Neural cell (in vitro differentiated cells): ENCODE data around the gene HDAC1.

Source experiments
- EP300 ChIP-seq: fragments of 450-650 bp; conservative IDR thresholded peaks from 2 replicates; pipeline ENCODE4 v1.6.1; 2014; ENCODE audit warnings: antibody characterized with exemption, mild to moderate bottlenecking, moderate library complexity; ENCODE audit not compliant: poor library complexity, severe bottlenecking
- EZH2 ChIP-seq: fragments of 200-600, 300-800 bp; shearing (Covaris generic), sonication (generic); IDR thresholded peaks from 2 replicates; pipeline ENCODE4 v1.6.1; 2014; ENCODE audit warnings: antibody characterized with exemption, low read length, borderline replicate concordance, mild to moderate bottlenecking; ENCODE audit not compliant: insufficient read depth, poor library complexity, severe bottlenecking
- MXI1 ChIP-seq: fragments of 450-650 bp; conservative IDR thresholded peaks from 2 replicates; pipeline ENCODE4 v1.6.1; 2014; ENCODE audit warnings: antibody characterized with exemption, mild to moderate bottlenecking; ENCODE audit not compliant: poor library complexity, severe bottlenecking
- POLR2AphosphoS5 ChIP-seq: IDR thresholded peaks from 2 replicates; pipeline ENCODE4 v1.6.1; 2012
- RAD21 ChIP-seq: fragments of 450-650 bp; conservative IDR thresholded peaks from 2 replicates; pipeline ENCODE4 v1.6.1; 2014; ENCODE audit warnings: antibody characterized with exemption, mild to moderate bottlenecking, moderate library complexity
- SMC3 ChIP-seq: fragments of 450-650 bp; conservative IDR thresholded peaks from 2 replicates; pipeline ENCODE4 v1.6.1; 2014; ENCODE audit warnings: antibody characterized with exemption, mild to moderate bottlenecking, moderate library complexity; ENCODE audit not compliant: poor library complexity
- TAF1 ChIP-seq: IDR thresholded peaks from 2 replicates; pipeline ENCODE4 v1.6.1; 2012; ENCODE audit warnings: low read depth
- TF ChIP-seq, protein P1 (sequence below): fragments of 450-650 bp; IDR thresholded peaks from 2 replicates; pipeline ENCODE4 v1.5.1; 2014; ENCODE audit warnings: antibody characterized with exemption, mild to moderate bottlenecking, moderate library complexity; ENCODE audit not compliant: poor library complexity, severe bottlenecking
- TF ChIP-seq, protein P2 (sequence below): IDR thresholded peaks from 2 replicates; pipeline ENCODE4 v1.6.1; 2012; ENCODE audit warnings: borderline replicate concordance

DNA sequence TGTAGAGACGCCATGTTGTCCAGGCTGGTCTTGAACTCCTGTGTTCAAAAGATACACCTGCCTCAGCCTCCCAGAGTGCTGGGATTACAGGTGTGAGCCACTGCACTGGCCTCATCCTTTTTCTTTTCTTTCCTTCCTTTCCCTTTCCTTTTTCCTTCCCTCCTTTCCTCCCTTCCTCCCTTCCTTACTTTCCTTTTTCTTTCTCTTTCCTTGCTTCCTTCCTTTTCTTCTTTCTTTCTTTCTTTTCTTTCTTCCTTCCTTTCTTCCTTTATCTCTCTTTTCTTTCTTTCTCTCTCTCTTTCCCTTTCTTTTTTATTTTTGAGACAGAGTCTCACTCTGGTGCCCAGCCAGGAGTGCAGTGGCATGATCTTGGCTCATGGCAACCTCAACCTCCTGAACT is 64.6 kb downstream of the HDAC1 start:
- TF ChIP-seq, protein P1, sequence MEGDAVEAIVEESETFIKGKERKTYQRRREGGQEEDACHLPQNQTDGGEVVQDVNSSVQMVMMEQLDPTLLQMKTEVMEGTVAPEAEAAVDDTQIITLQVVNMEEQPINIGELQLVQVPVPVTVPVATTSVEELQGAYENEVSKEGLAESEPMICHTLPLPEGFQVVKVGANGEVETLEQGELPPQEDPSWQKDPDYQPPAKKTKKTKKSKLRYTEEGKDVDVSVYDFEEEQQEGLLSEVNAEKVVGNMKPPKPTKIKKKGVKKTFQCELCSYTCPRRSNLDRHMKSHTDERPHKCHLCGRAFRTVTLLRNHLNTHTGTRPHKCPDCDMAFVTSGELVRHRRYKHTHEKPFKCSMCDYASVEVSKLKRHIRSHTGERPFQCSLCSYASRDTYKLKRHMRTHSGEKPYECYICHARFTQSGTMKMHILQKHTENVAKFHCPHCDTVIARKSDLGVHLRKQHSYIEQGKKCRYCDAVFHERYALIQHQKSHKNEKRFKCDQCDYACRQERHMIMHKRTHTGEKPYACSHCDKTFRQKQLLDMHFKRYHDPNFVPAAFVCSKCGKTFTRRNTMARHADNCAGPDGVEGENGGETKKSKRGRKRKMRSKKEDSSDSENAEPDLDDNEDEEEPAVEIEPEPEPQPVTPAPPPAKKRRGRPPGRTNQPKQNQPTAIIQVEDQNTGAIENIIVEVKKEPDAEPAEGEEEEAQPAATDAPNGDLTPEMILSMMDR: no peak
- no peak for TF ChIP-seq EZH2
- TF ChIP-seq TAF1: no peak
- TF ChIP-seq SMC3: no peak
- no peak for TF ChIP-seq RAD21
- TF ChIP-seq POLR2AphosphoS5: no peak
- TF ChIP-seq, protein P2, sequence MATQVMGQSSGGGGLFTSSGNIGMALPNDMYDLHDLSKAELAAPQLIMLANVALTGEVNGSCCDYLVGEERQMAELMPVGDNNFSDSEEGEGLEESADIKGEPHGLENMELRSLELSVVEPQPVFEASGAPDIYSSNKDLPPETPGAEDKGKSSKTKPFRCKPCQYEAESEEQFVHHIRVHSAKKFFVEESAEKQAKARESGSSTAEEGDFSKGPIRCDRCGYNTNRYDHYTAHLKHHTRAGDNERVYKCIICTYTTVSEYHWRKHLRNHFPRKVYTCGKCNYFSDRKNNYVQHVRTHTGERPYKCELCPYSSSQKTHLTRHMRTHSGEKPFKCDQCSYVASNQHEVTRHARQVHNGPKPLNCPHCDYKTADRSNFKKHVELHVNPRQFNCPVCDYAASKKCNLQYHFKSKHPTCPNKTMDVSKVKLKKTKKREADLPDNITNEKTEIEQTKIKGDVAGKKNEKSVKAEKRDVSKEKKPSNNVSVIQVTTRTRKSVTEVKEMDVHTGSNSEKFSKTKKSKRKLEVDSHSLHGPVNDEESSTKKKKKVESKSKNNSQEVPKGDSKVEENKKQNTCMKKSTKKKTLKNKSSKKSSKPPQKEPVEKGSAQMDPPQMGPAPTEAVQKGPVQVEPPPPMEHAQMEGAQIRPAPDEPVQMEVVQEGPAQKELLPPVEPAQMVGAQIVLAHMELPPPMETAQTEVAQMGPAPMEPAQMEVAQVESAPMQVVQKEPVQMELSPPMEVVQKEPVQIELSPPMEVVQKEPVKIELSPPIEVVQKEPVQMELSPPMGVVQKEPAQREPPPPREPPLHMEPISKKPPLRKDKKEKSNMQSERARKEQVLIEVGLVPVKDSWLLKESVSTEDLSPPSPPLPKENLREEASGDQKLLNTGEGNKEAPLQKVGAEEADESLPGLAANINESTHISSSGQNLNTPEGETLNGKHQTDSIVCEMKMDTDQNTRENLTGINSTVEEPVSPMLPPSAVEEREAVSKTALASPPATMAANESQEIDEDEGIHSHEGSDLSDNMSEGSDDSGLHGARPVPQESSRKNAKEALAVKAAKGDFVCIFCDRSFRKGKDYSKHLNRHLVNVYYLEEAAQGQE: no peak
- TF ChIP-seq EP300: no peak
- TF ChIP-seq MXI1: no peak
